Parathyroid adenoma (tissue), 2 donors: ENCODE data around the gene CCDC77.
"Not testable (repeated sequence)": the region's sequence is repeated elsewhere in the genome, so short reads cannot be mapped to it uniquely, and the experiment has no call there.

Source experiments
- H2AFZ ChIP-seq: fragments of 300-600 bp; sonication (generic); one replicate; pipeline ENCODE4 v1.7.0; 2017; ENCODE audit warnings: antibody characterized with exemption, mild to moderate bottlenecking
- H3K27ac ChIP-seq: fragments of 300-600 bp; sonication (generic); one replicate; pipeline ENCODE4 v1.7.0; 2017
- H3K27me3 ChIP-seq: fragments of 300-600 bp; sonication (generic); one replicate; pipeline ENCODE4 v1.7.0; 2017; ENCODE audit warnings: low read length; ENCODE audit not compliant: control insufficient read depth, insufficient read depth
- H3K36me3 ChIP-seq: fragments of 300-600 bp; sonication (generic); one replicate; pipeline ENCODE4 v1.7.0; 2017; ENCODE audit warnings: low read length; ENCODE audit not compliant: control insufficient read depth, insufficient read depth
- H3K4me1 ChIP-seq: fragments of 300-600 bp; sonication (generic); one replicate; pipeline ENCODE4 v1.7.0; 2017; ENCODE audit warnings: control low read depth
- H3K4me2 ChIP-seq: fragments of 300-600 bp; sonication (generic); one replicate; pipeline ENCODE4 v1.7.0; 2017; ENCODE audit warnings: low read length
- H3K4me3 ChIP-seq: fragments of 300-600 bp; sonication (generic); one replicate; pipeline ENCODE4 v1.7.0; 2017; ENCODE audit warnings: low read depth, low read length
- H3K79me2 ChIP-seq: fragments of 300-600 bp; sonication (generic); one replicate; pipeline ENCODE4 v1.7.0; 2017; ENCODE audit warnings: control low read depth
- H3K9ac ChIP-seq: fragments of 300-600 bp; sonication (generic); one replicate; pipeline ENCODE4 v1.7.0; 2017; ENCODE audit warnings: mild to moderate bottlenecking
- H3K9me3 ChIP-seq: fragments of 300-600 bp; sonication (generic); one replicate; pipeline ENCODE4 v1.7.0; 2017; ENCODE audit warnings: low read length; ENCODE audit not compliant: control insufficient read depth
- CTCF ChIP-seq: fragments of 300-600 bp; sonication (generic); IDR thresholded peaks from one replicate; pipeline ENCODE4 v1.7.0; 2017; ENCODE audit warnings: antibody characterized with exemption, mild to moderate bottlenecking
- donor health status: primary hyperparathyroidism.

CCDC77 gene

DNA sequence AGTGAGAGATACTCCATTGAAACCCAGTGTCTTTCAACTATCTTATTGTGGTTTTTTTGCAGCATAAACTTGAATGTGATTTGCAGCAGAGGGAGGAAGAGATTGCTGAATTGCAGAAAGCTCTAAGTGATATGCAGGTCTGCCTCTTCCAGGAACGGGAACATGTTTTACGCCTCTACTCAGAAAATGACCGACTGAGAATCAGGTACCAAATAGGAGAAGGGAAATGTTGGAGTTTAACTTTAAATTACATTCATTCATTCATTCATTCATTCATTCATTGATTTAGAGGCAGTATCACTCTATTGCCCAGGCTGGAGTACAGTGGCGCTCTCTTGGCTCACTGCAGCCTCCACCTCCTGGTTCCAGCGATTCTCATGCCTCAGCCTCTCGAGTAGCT is 17.0 kb downstream of the CCDC77 start:
- no peaks in the 10 kb centered on the region for H3K79me2 ChIP-seq
- no peak overlapping the region for H2AFZ ChIP-seq
- H3K27me3 ChIP-seq, result no peaks in the 10 kb centered on the region
- no peak overlapping the region for H3K9ac ChIP-seq
- no peaks in the 10 kb centered on the region for H3K36me3 ChIP-seq
- H3K4me1 ChIP-seq, result no peaks in the 10 kb centered on the region
- H3K4me3 ChIP-seq, result no peak overlapping the region
- H3K4me2 ChIP-seq, result no peak overlapping the region
- H3K9me3 ChIP-seq, result no peaks in the 10 kb centered on the region
- no peak overlapping the region for H3K27ac ChIP-seq
- TF ChIP-seq CTCF, result no peak

DNA sequence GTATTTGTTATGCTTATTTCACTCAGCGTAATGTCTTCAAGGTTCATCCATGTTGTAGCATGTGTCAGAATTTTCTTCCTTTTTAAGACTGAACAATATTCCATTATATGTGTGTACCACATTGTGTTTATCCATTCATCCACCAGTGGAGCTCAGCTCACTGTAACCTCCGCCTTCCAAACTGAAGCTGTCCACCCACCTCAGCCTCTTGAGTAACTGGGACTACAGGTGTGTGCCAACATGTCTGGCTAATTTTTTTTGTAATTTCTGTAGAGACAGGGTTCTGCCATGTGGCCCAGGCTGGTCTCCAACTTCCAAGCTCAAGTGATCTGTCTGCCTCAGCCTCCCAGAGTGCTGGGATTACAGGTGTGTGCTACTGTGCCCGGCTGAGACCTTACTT is 21.1 kb downstream of the CCDC77 start:
- Histone ChIP-seq H3K4me2 (no peak overlapping the region), H2AFZ (no peak overlapping the region), H3K79me2 (no peaks in the 10 kb centered on the region), H3K27me3 (no peaks in the 10 kb centered on the region), H3K36me3 (no peaks in the 10 kb centered on the region), H3K27ac (no peak overlapping the region), H3K9me3 (no peaks in the 10 kb centered on the region), H3K4me1 (no peaks in the 10 kb centered on the region), H3K4me3 (no peak overlapping the region), H3K9ac (no peak overlapping the region)
- TF ChIP-seq CTCF, result no peak

DNA sequence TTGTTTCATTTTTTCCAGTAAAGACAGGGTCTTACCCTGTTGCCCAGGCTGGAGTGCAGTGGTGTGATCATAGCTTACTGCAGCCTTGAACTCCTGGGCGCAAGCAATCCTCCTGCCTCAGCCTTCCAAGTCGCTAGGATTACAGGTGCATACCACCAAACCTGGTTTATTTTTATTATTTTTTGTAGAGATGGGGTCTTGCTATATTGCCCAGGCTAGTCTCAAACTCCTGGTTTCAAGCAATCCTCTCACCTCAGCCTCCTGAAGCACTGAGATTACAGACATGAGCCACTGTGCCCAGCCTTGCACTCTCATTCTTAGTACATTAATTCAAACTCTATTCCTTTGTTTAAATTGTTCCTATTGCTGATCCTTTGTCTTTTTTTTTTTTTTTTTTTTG is 34.3 kb downstream of the CCDC77 start:
- H3K36me3 ChIP-seq, H3K27ac ChIP-seq, H3K9me3 ChIP-seq, H2AFZ ChIP-seq, H3K4me1 ChIP-seq, H3K27me3 ChIP-seq, H3K4me3 ChIP-seq, H3K9ac ChIP-seq, H3K4me2 ChIP-seq, H3K79me2 ChIP-seq: not testable (repeated sequence)

DNA sequence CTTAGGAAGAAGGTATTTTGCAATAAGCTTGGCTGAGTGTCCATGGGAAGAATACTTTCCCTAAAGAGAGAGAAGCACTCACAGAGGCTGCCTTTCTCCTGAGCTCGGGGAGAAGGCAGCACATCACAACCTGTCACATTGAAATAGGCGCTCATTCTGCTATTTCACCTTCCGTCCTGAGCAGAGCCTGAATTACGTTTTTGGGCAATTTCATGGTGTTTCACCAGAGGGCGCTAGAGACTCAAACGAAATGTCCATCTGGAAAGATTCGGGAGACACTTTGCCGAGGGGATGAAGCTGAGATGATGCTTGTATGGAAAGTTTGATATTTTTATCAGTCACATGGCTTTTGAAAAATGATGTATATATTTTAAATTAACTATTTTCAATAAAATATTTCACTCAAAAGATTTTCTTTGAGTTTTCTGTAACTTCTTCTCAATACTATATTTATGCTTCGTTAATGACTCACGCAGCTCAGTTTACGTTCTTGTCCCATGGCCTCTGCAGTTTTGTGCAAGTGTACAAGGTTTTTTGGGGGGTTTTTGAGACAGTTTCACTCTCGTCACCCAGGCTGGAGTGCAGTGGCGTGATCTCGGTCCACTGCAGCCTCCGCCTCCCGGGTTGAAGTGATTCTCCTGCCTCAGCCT is 40.9 kb downstream of the CCDC77 start:
- Histone ChIP-seq H3K79me2 (no peaks in the 10 kb centered on the region), H3K27ac (no peak overlapping the region), H3K27me3 (no peaks in the 10 kb centered on the region), H3K9ac (no peak overlapping the region), H3K9me3 (no peaks in the 10 kb centered on the region), H3K4me2 (no peak overlapping the region), H3K4me3 (no peak overlapping the region), H3K4me1 (no peaks in the 10 kb centered on the region), H2AFZ (no peak overlapping the region), H3K36me3 (no peaks in the 10 kb centered on the region)
- TF ChIP-seq CTCF, result peak; percentile 85

DNA sequence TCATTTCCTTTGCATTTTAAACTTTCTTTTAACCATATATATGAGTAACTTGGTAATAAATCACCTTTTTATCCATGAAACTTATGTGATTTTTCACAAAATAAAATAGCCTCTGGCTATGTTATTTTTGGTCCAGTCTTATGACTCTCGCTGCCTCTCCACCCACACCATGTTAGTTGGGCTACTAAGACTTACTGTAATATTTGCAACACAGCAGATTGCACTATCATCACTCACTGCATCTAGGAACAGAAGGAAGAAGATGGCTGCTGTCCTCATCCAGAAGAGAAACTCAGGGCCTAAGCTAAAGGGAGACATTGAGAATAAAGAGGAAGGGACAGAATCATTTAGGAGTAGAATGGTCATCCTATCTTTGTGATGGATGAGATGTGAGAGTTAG is 45.7 kb downstream of the CCDC77 start:
- no peak overlapping the region for H2AFZ ChIP-seq
- no peaks in the 10 kb centered on the region for H3K9me3 ChIP-seq
- H3K27ac ChIP-seq, result no peak overlapping the region
- H3K4me3 ChIP-seq, result no peak overlapping the region
- H3K27me3 ChIP-seq, result no peaks in the 10 kb centered on the region
- no peaks in the 10 kb centered on the region for H3K36me3 ChIP-seq
- no peak overlapping the region for H3K4me2 ChIP-seq
- no peaks in the 10 kb centered on the region for H3K79me2 ChIP-seq
- peaks cover 8% of the 10 kb centered on the region for H3K4me1 ChIP-seq
- H3K9ac ChIP-seq, result no peak overlapping the region
- TF ChIP-seq CTCF, result no peak
